Fibroblast of lung (primary cell): ENCODE results near the gene RNF180.

Experiments used
- EZH2 ChIP-seq: IDR thresholded peaks from 2 replicates; pipeline ENCODE4 v1.5.1; 2012; ENCODE audit warnings: low read length, control low read depth, mild to moderate bottlenecking; ENCODE audit errors: missing control alignments
- TF ChIP-seq, protein P1 (sequence below), 2 donors: IDR thresholded peaks in 1 of 2; conservative IDR thresholded peaks in 1 of 2; 1 replicate in 1 of 2; 2 replicates in 1 of 2; pipeline ENCODE4 v1.5.1; 2011 to 2012; ENCODE audit warnings: low read length in 2 of 2, control low read depth in 1 of 2, inconsistent platforms in 1 of 2, low read depth in 1 of 2, mild to moderate bottlenecking in 1 of 2

DNA sequence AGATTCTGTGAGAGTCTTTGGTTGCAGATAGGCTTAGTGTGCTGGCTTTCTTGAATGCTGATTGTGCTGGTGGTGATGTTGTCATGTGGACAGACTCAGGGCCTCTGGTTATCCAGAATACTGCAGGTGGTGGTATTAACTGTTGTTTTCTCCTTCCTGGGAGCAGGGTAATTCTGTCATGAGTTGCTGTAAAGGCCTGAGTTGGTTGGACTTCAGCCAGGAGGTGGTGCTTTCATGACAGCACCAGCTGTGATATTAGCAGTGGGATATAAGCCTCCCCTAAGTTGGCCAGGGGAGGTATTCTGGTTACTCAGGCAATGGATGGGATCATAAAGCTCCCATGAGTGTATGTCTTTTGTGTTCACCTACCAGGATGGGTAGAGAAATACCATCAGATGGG lies 16.4 kb upstream of the RNF180 start:
- TF ChIP-seq, protein P1, sequence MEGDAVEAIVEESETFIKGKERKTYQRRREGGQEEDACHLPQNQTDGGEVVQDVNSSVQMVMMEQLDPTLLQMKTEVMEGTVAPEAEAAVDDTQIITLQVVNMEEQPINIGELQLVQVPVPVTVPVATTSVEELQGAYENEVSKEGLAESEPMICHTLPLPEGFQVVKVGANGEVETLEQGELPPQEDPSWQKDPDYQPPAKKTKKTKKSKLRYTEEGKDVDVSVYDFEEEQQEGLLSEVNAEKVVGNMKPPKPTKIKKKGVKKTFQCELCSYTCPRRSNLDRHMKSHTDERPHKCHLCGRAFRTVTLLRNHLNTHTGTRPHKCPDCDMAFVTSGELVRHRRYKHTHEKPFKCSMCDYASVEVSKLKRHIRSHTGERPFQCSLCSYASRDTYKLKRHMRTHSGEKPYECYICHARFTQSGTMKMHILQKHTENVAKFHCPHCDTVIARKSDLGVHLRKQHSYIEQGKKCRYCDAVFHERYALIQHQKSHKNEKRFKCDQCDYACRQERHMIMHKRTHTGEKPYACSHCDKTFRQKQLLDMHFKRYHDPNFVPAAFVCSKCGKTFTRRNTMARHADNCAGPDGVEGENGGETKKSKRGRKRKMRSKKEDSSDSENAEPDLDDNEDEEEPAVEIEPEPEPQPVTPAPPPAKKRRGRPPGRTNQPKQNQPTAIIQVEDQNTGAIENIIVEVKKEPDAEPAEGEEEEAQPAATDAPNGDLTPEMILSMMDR (conservative IDR thresholded peaks at IDR 0.05 in 1 of 2, IDR thresholded peaks at IDR 0.05 in 1 of 2; ENCODE audit: low read depth in 1 of 2, low read length in 2 of 2), result no peak
- TF ChIP-seq EZH2, result no peak
